H1 (cell line): ENCODE results near the gene MCC. TPM values are rescaled to one million over a fixed set of nuclear protein-coding genes. Genes with fewer than 3 reads are reported as not detected.

Experiments used
- CTCF ChIA-PET: fragments of 300-600 bp; sonication (Branson Sonifier 250); formaldehyde crosslinking; loops from one replicate; lab custom pipeline; 2021; ENCODE audit not compliant: partially characterized antibody; lab: Charles Lee
- POLR2A ChIA-PET: fragments of 300-600 bp; sonication (Branson Sonifier 250); formaldehyde crosslinking; loops from one replicate; lab custom pipeline; 2021; ENCODE audit warnings: inconsistent platforms; ENCODE audit not compliant: partially characterized antibody; lab: Charles Lee
- DNase-seq, 2 experiments: peaks; one replicate each; pipeline versions ENCODE4 v3.0.0 to v3.0.0-alpha.2; 2010 to 2022; ENCODE audit warnings: low spot score in 2 of 2, low read depth in 1 of 2, mixed read lengths in 1 of 2
- FAIRE-seq: peaks from 2 replicates; lab custom pipeline; 2011; peaks lifted over from hg19 to GRCh38; lab: Jason Lieb, UNC
- H2AFZ ChIP-seq: 2 replicates; pipeline ENCODE4 v1.8.1; 2012; ENCODE audit warnings: low read length, inconsistent platforms
- H2AK5ac ChIP-seq: 2 replicates; pipeline ENCODE4 v1.6.1; 2013; ENCODE audit warnings: low read depth, low read length
- H2BK120ac ChIP-seq: replicated peaks from 2 replicates; pipeline ENCODE3; 2013; ENCODE audit warnings: low read depth, low read length, inconsistent platforms
- H2BK12ac ChIP-seq: 2 replicates; pipeline ENCODE4 v1.6.1; 2013; ENCODE audit warnings: low read depth, low read length
- H2BK15ac ChIP-seq: 2 replicates; pipeline ENCODE4 v1.6.1; 2013; ENCODE audit warnings: low read length
- H2BK20ac ChIP-seq: 2 replicates; pipeline ENCODE4 v1.6.1; 2013; ENCODE audit warnings: low read length
- H2BK5ac ChIP-seq: 2 replicates; pipeline ENCODE4 v1.6.1; 2013; ENCODE audit warnings: low read depth, low read length
- H3K14ac ChIP-seq: 2 replicates; pipeline ENCODE4 v1.6.1; 2013; ENCODE audit warnings: inconsistent platforms; ENCODE audit not compliant: insufficient read length
- H3K18ac ChIP-seq: 2 replicates; pipeline ENCODE4 v1.6.1; 2013; ENCODE audit warnings: low read length; ENCODE audit errors: extremely low read depth
- H3K23ac ChIP-seq: 2 replicates; pipeline ENCODE4 v1.6.1; 2013; ENCODE audit warnings: inconsistent platforms; ENCODE audit not compliant: insufficient read length
- H3K23me2 ChIP-seq: 2 replicates; pipeline ENCODE4 v1.6.1; 2013; ENCODE audit warnings: low read depth, low read length
- H3K27ac ChIP-seq: 2 replicates; pipeline ENCODE4 v1.6.1; 2011; ENCODE audit warnings: low read depth, low read length, inconsistent platforms
- H3K27me3 ChIP-seq, 4 experiments: replicated peaks in 1 of 4; 1 replicate in 1 of 4; 2 replicates in 3 of 4; pipeline versions ENCODE4 v1.6.1 to v1.8.1; 2011 to 2013; ENCODE audit warnings: low read length in 3 of 4, mild to moderate bottlenecking in 3 of 4, inconsistent platforms in 2 of 4, mixed read lengths in 2 of 4, moderate library complexity in 1 of 4; ENCODE audit not compliant: control insufficient read depth in 3 of 4, insufficient read depth in 3 of 4; ENCODE audit errors: extremely low read depth in 1 of 4
- H3K36me3 ChIP-seq, 4 experiments: 2 replicates each; pipeline versions ENCODE4 v1.6.1 to v1.8.1; 2011 to 2013; ENCODE audit warnings: mild to moderate bottlenecking in 4 of 4, low read length in 3 of 4, moderate library complexity in 2 of 4, control low read depth in 1 of 4, inconsistent platforms in 1 of 4; ENCODE audit not compliant: insufficient read depth in 4 of 4, control insufficient read depth in 2 of 4
- H3K4ac ChIP-seq: replicated peaks from 2 replicates; pipeline ENCODE3; 2013; ENCODE audit warnings: low read length, low read depth, mixed read lengths, inconsistent platforms; ENCODE audit not compliant: insufficient read length
- H3K4me1 ChIP-seq, 4 experiments: replicated peaks in 1 of 4; 1 replicate in 1 of 4; 2 replicates in 3 of 4; pipeline versions ENCODE4 v1.6.1 to v1.8.1; 2011 to 2013; ENCODE audit warnings: low read length in 3 of 4, inconsistent platforms in 2 of 4, mixed read lengths in 1 of 4; ENCODE audit not compliant: insufficient read depth in 4 of 4, control insufficient read depth in 3 of 4
- H3K4me2 ChIP-seq, 2 experiments: 2 replicates each; pipeline versions ENCODE4 v1.6.1 to v1.8.1; 2011 to 2013; ENCODE audit warnings: low read depth in 2 of 2, low read length in 2 of 2, control low read depth in 1 of 2, inconsistent platforms in 1 of 2, mild to moderate bottlenecking in 1 of 2; ENCODE audit not compliant: insufficient read depth in 1 of 2
- H3K4me3 ChIP-seq, 4 experiments: fragments of 200-600, 300-600 bp in 1 of 4; sonication (generic), shearing (Covaris generic), sonication (Bioruptor Twin) in 1 of 4; 2 replicates each; pipeline versions ENCODE4 v1.5.1 to v1.8.1; 2011 to 2016; ENCODE audit warnings: low read length in 4 of 4, low read depth in 3 of 4, control low read depth in 2 of 4, inconsistent platforms in 2 of 4, mild to moderate bottlenecking in 2 of 4, mixed read lengths in 1 of 4, moderate library complexity in 1 of 4; ENCODE audit not compliant: insufficient read depth in 2 of 4; ENCODE audit errors: extremely low read depth in 1 of 4
- H3K56ac ChIP-seq: replicated peaks from 2 replicates; pipeline ENCODE3; 2013; ENCODE audit warnings: low read depth, mild to moderate bottlenecking, mixed read lengths, low read length, inconsistent platforms; ENCODE audit not compliant: insufficient read length
- H3K79me1 ChIP-seq: 2 replicates; pipeline ENCODE4 v1.6.1; 2013; ENCODE audit warnings: low read depth, low read length, control low read depth
- H3K79me2 ChIP-seq, 2 experiments: 2 replicates each; pipeline versions ENCODE4 v1.6.1 to v1.8.1; 2012 to 2013; ENCODE audit warnings: low read length in 2 of 2, mild to moderate bottlenecking in 2 of 2, inconsistent platforms in 1 of 2; ENCODE audit not compliant: insufficient read depth in 2 of 2, control insufficient read depth in 1 of 2
- H3K9ac ChIP-seq, 4 experiments: replicated peaks in 1 of 4; 1 replicate in 1 of 4; 2 replicates in 3 of 4; pipeline versions ENCODE4 v1.6.1 to v1.8.1; 2011 to 2013; ENCODE audit warnings: low read depth in 3 of 4, low read length in 3 of 4, control low read depth in 2 of 4, mild to moderate bottlenecking in 2 of 4, moderate library complexity in 2 of 4, inconsistent platforms in 1 of 4; ENCODE audit errors: extremely low read depth in 1 of 4
- H3K9me3 ChIP-seq, 2 experiments: 2 replicates each; pipeline versions ENCODE4 v1.6.1 to v1.8.1; 2012 to 2013; ENCODE audit warnings: mild to moderate bottlenecking in 2 of 2, moderate library complexity in 2 of 2, control low read depth in 1 of 2, inconsistent platforms in 1 of 2, low read depth in 1 of 2, low read length in 1 of 2, mixed read lengths in 1 of 2; ENCODE audit not compliant: insufficient read depth in 2 of 2
- H4K20me1 ChIP-seq, 2 experiments: replicated peaks in 1 of 2; 2 replicates each; pipeline versions ENCODE3 to v1.8.1; 2011 to 2013; ENCODE audit warnings: inconsistent platforms in 2 of 2, low read length in 2 of 2, mild to moderate bottlenecking in 1 of 2; ENCODE audit not compliant: insufficient read depth in 2 of 2, control insufficient read depth in 1 of 2
- H4K5ac ChIP-seq: 2 replicates; pipeline ENCODE4 v1.6.1; 2013; ENCODE audit warnings: low read length, low read depth, mixed read lengths, inconsistent platforms; ENCODE audit not compliant: insufficient read length
- H4K8ac ChIP-seq: 2 replicates; pipeline ENCODE4 v1.8.0; 2013; ENCODE audit warnings: mild to moderate bottlenecking, moderate library complexity, low read length, inconsistent platforms; ENCODE audit not compliant: insufficient read depth; ENCODE audit errors: extremely low read depth
- H4K91ac ChIP-seq: replicated peaks from 2 replicates; pipeline ENCODE3; 2013; ENCODE audit warnings: low read length, mixed read lengths, inconsistent platforms; ENCODE audit not compliant: insufficient read length
- BCL11A ChIP-seq, 2 experiments: IDR thresholded peaks; one replicate each; pipeline ENCODE4 v1.6.1; 2011; ENCODE audit warnings: low read depth in 2 of 2, low read length in 2 of 2, mild to moderate bottlenecking in 2 of 2
- BRCA1 ChIP-seq: IDR thresholded peaks from 2 replicates; pipeline ENCODE4 v1.6.1; 2012; ENCODE audit warnings: low read depth, low read length, improper control_type of control experiment
- EP300 ChIP-seq, 2 experiments: IDR thresholded peaks; 1 replicate in 1 of 2; 2 replicates in 1 of 2; pipeline ENCODE4 v1.6.1; 2011 to 2012; ENCODE audit warnings: low read depth in 2 of 2, low read length in 2 of 2, mild to moderate bottlenecking in 2 of 2, borderline replicate concordance in 1 of 2, inconsistent platforms in 1 of 2, moderate library complexity in 1 of 2
- GABPA ChIP-seq: IDR thresholded peaks from 2 replicates; pipeline ENCODE4 v1.6.1; 2011; ENCODE audit warnings: mild to moderate bottlenecking, low read length, moderate library complexity, borderline replicate concordance; ENCODE audit not compliant: insufficient read depth
- KDM4A ChIP-seq: IDR thresholded peaks from one replicate; pipeline ENCODE4 v1.7.1; 2012; ENCODE audit warnings: low read depth, mild to moderate bottlenecking, moderate library complexity, low read length, inconsistent platforms; ENCODE audit not compliant: severe bottlenecking
- POU5F1 ChIP-seq: IDR thresholded peaks from 2 replicates; pipeline ENCODE4 v1.6.1; 2011; ENCODE audit warnings: low read depth, mild to moderate bottlenecking, low read length, moderate library complexity
- RFX5 ChIP-seq: IDR thresholded peaks from 2 replicates; pipeline ENCODE4 v1.6.1; 2011; ENCODE audit warnings: low read depth, low read length, improper control_type of control experiment, borderline replicate concordance
- SIX5 ChIP-seq: IDR thresholded peaks from 2 replicates; pipeline ENCODE4 v1.6.1; 2011; ENCODE audit warnings: mild to moderate bottlenecking, low read depth, low read length
- SUZ12 ChIP-seq: fragments of 200-600 bp; sonication (generic); IDR thresholded peaks from 2 replicates; pipeline ENCODE4 v1.6.1; 2012; ENCODE audit warnings: mild to moderate bottlenecking, inconsistent platforms, low read length, moderate library complexity, mixed read lengths
- TCF12 ChIP-seq: IDR thresholded peaks from 2 replicates; pipeline ENCODE4 v1.6.1; 2011; ENCODE audit warnings: low read depth, mild to moderate bottlenecking, low read length
- USF2 ChIP-seq: IDR thresholded peaks from 2 replicates; pipeline ENCODE4 v1.6.1; 2011; ENCODE audit warnings: low read length, improper control_type of control experiment
- WGBS, 2 experiments: shearing (Covaris generic) in 1 of 2; methylation state at CpG; one replicate each; pipeline versions ENCODE4 v1.1.6 to v1.1.7; 2013 to 2015; ENCODE audit warnings: low lambda C conversion rate in 2 of 2, mixed read lengths in 2 of 2, inconsistent platforms in 1 of 2, low coverage in 1 of 2, missing lambda C conversion rate in 1 of 2; ENCODE audit not compliant: insufficient replicate concordance in 2 of 2, insufficient coverage in 1 of 2, insufficient read length in 1 of 2; ENCODE audit errors: extremely low coverage in 1 of 2, missing lambda C conversion rate in 1 of 2; 5-methylcytosine and 5-hydroxymethylcytosine counted together
- polyA plus RNA-seq, 7 experiments: library from polyadenylated mRNA; depleted of rRNA in 3 of 7; stranded (reverse) in 5 of 7; unstranded in 2 of 7; fragments of >200 nt in 5 of 7; fragments of 200-250 nt in 2 of 7; gene quantifications; 1 replicate in 5 of 7; 2 replicates in 1 of 7; 4 replicates in 1 of 7; pipeline versions ENCODE4 v1.2.1 to v1.2.3, GENCODE V29; 2011 to 2013; ENCODE audit warnings: missing spikeins in 2 of 7, mixed read lengths in 2 of 7
- total RNA-seq: library from RNA; stranded (reverse); fragmentation: NEBNext Ultra II Directional; extraction: Animal tissue kit (Norgen Biotek cat#: 25700); gene quantifications from 2 replicates; pipeline ENCODE4 v1.2.1, GENCODE V29; 2021

The MCC gene
- total and polyA plus RNA-seq, 2 of the 8 experiments (the other 6 are each of a cell fraction or from before 2014, with no cell fraction given) = 2.6 to 18.3 TPM

- no peaks in the 10 kb centered on the region for H3K27me3 ChIP-seq
- peaks cover 3% of the 10 kb centered on the region in 2 experiments; a peak in 1 of 4 replicates for H3K9me3 ChIP-seq
- no peak overlapping the region for H2AK5ac ChIP-seq
- no peak overlapping the region for H2BK120ac ChIP-seq
- DNase-seq (no peak), FAIRE-seq (no peak)
- WGBS, 2 experiments = 91% methylated on average over 6 of the region's 6 CpGs; no CpG with 5 or more reads in 1 of the 2 experiments
- H3K23me2 ChIP-seq = no peaks in the 10 kb centered on the region
- peaks cover 0 to 2% (median 0%) of the 10 kb centered on the region in 4 experiments; a peak in 1 of 7 replicates for H3K4me1 ChIP-seq
- H3K79me2 ChIP-seq = 0 out of 4 replicates have a peak, but pooled peaks cover 0 to 9% of the 10 kb centered on the region in 2 experiments
- no peak overlapping the region for H4K5ac ChIP-seq
- H4K20me1 ChIP-seq = peaks cover 0 to 1% of the 10 kb centered on the region in 2 experiments
- no peak overlapping the region for H3K9ac ChIP-seq
- CTCF ChIA-PET = interaction anchor here (2.4 kb wide), 1 partner anchor 11 kb away, joined by 12 read pairs; no protein-coding TSS in a partner anchor
- H3K4me3 ChIP-seq = no peak overlapping the region
- no peak for TF ChIP-seq RFX5
- no peak for TF ChIP-seq USF2
- TF ChIP-seq GABPA = no peak
- no peak for TF ChIP-seq SIX5
- TF ChIP-seq BCL11A (IDR thresholded peaks at IDR 0.05; ENCODE audit: low read depth in 2 of 2, low read length in 2 of 2) = no peak
- TF ChIP-seq BRCA1 = no peak
- TF ChIP-seq TCF12 = no peak
- no peak for TF ChIP-seq POU5F1
- no peak for TF ChIP-seq EP300 (IDR thresholded peaks at IDR 0.05; ENCODE audit: borderline replicate concordance in 1 of 2, low read depth in 2 of 2, low read length in 2 of 2)
- TF ChIP-seq SUZ12 = no peak
- no peak for TF ChIP-seq KDM4A
- H3K79me1 ChIP-seq = 0 out of 2 replicates have a peak, but pooled peaks cover 2% of the 10 kb centered on the region
- H3K56ac ChIP-seq = no peak overlapping the region
- no peak overlapping the region for H3K18ac ChIP-seq
- H4K91ac ChIP-seq = no peak overlapping the region
- H3K23ac ChIP-seq = no peak overlapping the region
- no peak overlapping the region for H2BK5ac ChIP-seq
- POLR2A ChIA-PET = no interaction called here
- no peaks in the 10 kb centered on the region for H3K36me3 ChIP-seq
- no peak overlapping the region for H4K8ac ChIP-seq
- H3K4ac ChIP-seq = no peak overlapping the region
- no peak overlapping the region for H3K14ac ChIP-seq
- H2BK15ac ChIP-seq = no peak overlapping the region
- no peak overlapping the region for H3K4me2 ChIP-seq
- no peak overlapping the region for H2BK12ac ChIP-seq
- H3K27ac ChIP-seq = no peak overlapping the region
- no peak overlapping the region for H2AFZ ChIP-seq
- H2BK20ac ChIP-seq = no peak overlapping the region
Measured at GRCh38 chr5:113194125-113194524, 294.1 kb downstream of the MCC start.
